Measurements from ENCODE around the gene ATP1A2. TPM values are rescaled to one million over a fixed set of nuclear protein-coding genes. Genes with fewer than 3 reads are reported as not detected.

ATP1A2 gene
- total RNA-seq, 1 donor from 2014 or later = 0.04 TPM

GRCh38 chr1:160083968-160084770 lies 31.4 kb upstream of the ATP1A2 start:
- TF ChIP-seq CTCF (IDR thresholded peaks at IDR 0.05; ENCODE audit: insufficient read depth, low read length, poor library complexity, severe bottlenecking) = peak; percentile 91
- peaks cover 45% of the 10 kb centered on the region for H3K27me3 ChIP-seq (ENCODE audit: control insufficient read depth, insufficient read depth, low read length)
- no peak for DNase-seq (ENCODE audit: low read depth)
- peak overlapping the region; percentile 36 for H3K4me3 ChIP-seq (ENCODE audit: low read depth, low read length)
- H3K36me3 ChIP-seq (ENCODE audit: control insufficient read depth, insufficient read depth, low read length) = no peaks in the 10 kb centered on the region

- no peak for TF ChIP-seq CTCF (IDR thresholded peaks at IDR 0.05; ENCODE audit: insufficient read depth, low read length, poor library complexity, severe bottlenecking)
- Histone ChIP-seq H3K4me3 (ENCODE audit: low read depth, low read length) (no peak overlapping the region), H3K36me3 (ENCODE audit: control insufficient read depth, insufficient read depth, low read length) (no peaks in the 10 kb centered on the region), H3K27me3 (ENCODE audit: control insufficient read depth, insufficient read depth, low read length) (peaks cover 43% of the 10 kb centered on the region)
- DNase-seq (ENCODE audit: low read depth) = no peak
Measured at GRCh38 chr1:160084771-160085321, 30.7 kb upstream of the ATP1A2 start.

- Histone ChIP-seq H3K36me3 (ENCODE audit: control insufficient read depth, insufficient read depth, low read length) (no peaks in the 10 kb centered on the region), H3K4me3 (ENCODE audit: low read depth, low read length) (no peak overlapping the region), H3K27me3 (ENCODE audit: control insufficient read depth, insufficient read depth, low read length) (peaks cover 35% of the 10 kb centered on the region)
- no peak for DNase-seq (ENCODE audit: low read depth)
- TF ChIP-seq CTCF (IDR thresholded peaks at IDR 0.05; ENCODE audit: insufficient read depth, low read length, poor library complexity, severe bottlenecking) = peak; percentile 95
Measured at GRCh38 chr1:160085686-160086455, 29.7 kb upstream of the ATP1A2 start.

- H3K27me3 ChIP-seq (ENCODE audit: control insufficient read depth, insufficient read depth, low read length) = peaks cover 28% of the 10 kb centered on the region
- no peak overlapping the region for H3K4me3 ChIP-seq (ENCODE audit: low read depth, low read length)
- DNase-seq (ENCODE audit: low read depth) = no peak
- no peak for TF ChIP-seq CTCF (IDR thresholded peaks at IDR 0.05; ENCODE audit: insufficient read depth, low read length, poor library complexity, severe bottlenecking)
- H3K36me3 ChIP-seq (ENCODE audit: control insufficient read depth, insufficient read depth, low read length) = no peaks in the 10 kb centered on the region
Measured at GRCh38 chr1:160086456-160086892, 29.1 kb upstream of the ATP1A2 start.

GRCh38 chr1:160087118-160087662 lies 28.4 kb upstream of the ATP1A2 start:
- no peak for TF ChIP-seq CTCF (IDR thresholded peaks at IDR 0.05; ENCODE audit: insufficient read depth, low read length, poor library complexity, severe bottlenecking)
- no peaks in the 10 kb centered on the region for H3K36me3 ChIP-seq (ENCODE audit: control insufficient read depth, insufficient read depth, low read length)
- H3K4me3 ChIP-seq (ENCODE audit: low read depth, low read length) = no peak overlapping the region
- DNase-seq (ENCODE audit: low read depth) = no peak
- peaks cover 23% of the 10 kb centered on the region for H3K27me3 ChIP-seq (ENCODE audit: control insufficient read depth, insufficient read depth, low read length)

Measured in kidney epithelial cell (primary cell).